Immature natural killer cell (primary cell): Measurements from ENCODE around the gene PGAP1. TPM values are rescaled to one million over a fixed set of nuclear protein-coding genes. Genes with fewer than 3 reads are reported as not detected.
A peak's percentile ranks its signal among the peaks of the same experiment; 100 is the strongest.

ENCODE experiments used
- DNase-seq, 3 donors: peaks; one replicate each; pipeline ENCODE4 v3.0.0; 2022; ENCODE audit warnings: mixed read lengths in 1 of 3
- H3K27ac Mint-ChIP-seq, 6 donors: one replicate each; pipeline ENCODE4 v1.8.0; 2020; ENCODE audit warnings: mixed read lengths in 6 of 6, mild to moderate bottlenecking in 5 of 6, inconsistent platforms in 4 of 6, moderate library complexity in 3 of 6
- H3K27me3 Mint-ChIP-seq, 3 donors: one replicate each; pipeline ENCODE4 v1.8.0; 2020 to 2021; ENCODE audit warnings: low read depth in 3 of 3, mild to moderate bottlenecking in 3 of 3, mixed read lengths in 3 of 3, moderate library complexity in 3 of 3, inconsistent platforms in 1 of 3
- H3K36me3 Mint-ChIP-seq, 3 donors: one replicate each; pipeline ENCODE4 v1.8.0; 2020; ENCODE audit warnings: mixed read lengths in 3 of 3, inconsistent platforms in 2 of 3, mild to moderate bottlenecking in 2 of 3
- H3K4me1 Mint-ChIP-seq, 2 donors: one replicate each; pipeline ENCODE4 v1.8.0; 2020; ENCODE audit warnings: inconsistent platforms in 2 of 2, mild to moderate bottlenecking in 2 of 2, mixed read lengths in 2 of 2, moderate library complexity in 1 of 2
- H3K4me3 Mint-ChIP-seq, 5 donors: one replicate each; pipeline ENCODE4 v1.8.0; 2020; ENCODE audit warnings: mild to moderate bottlenecking in 5 of 5, mixed read lengths in 5 of 5, inconsistent platforms in 3 of 5, moderate library complexity in 3 of 5
- H3K9me3 Mint-ChIP-seq, 6 donors: one replicate each; pipeline ENCODE4 v1.8.0; 2020; ENCODE audit warnings: mild to moderate bottlenecking in 6 of 6, mixed read lengths in 6 of 6, inconsistent platforms in 4 of 6, moderate library complexity in 3 of 6
- polyA plus RNA-seq, 3 donors: library from polyadenylated mRNA; unstranded; fragments of 300-500 nt; fragmentation: Illumina TruSeq; gene quantifications; one replicate each; pipeline ENCODE4 v1.2.3, GENCODE V29; 2021

PGAP1 gene
- polyA plus RNA-seq, 3 donors from 2014 or later, result 0.09 to 0.62 TPM; not detected in 1

DNA sequence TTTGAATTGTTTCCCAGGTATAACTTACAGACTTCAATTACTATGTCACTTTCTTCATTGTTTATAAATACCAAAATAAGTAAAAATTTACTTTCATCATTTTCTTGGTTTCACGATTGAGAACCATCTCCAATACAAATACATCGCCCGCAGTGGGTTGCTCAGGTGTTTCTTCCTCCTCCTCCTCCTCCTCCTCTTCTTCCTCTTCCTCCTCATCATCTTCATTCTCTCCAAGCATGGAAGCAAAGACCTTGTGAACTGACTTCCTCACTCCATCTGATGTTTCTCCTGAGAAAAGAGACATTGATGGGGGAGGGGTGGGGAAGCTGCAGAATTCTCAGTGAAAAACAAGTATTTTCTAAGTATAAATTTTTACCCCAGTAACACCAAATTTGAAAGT is 133.6 kb downstream of the PGAP1 start:
- Mint-ChIP-seq H3K4me3 (no peak overlapping the region), H3K27me3 (peaks cover 0 to 4% (median 0%) of the 10 kb centered on the region in 3 donors), H3K4me1 (peaks cover 10 to 27% of the 10 kb centered on the region in 2 donors), H3K27ac (no peak overlapping the region), H3K9me3 (no peaks in the 10 kb centered on the region), H3K36me3 (peaks cover 21 to 51% (median 32%) of the 10 kb centered on the region in 3 donors)
- DNase-seq, result no peak

DNA sequence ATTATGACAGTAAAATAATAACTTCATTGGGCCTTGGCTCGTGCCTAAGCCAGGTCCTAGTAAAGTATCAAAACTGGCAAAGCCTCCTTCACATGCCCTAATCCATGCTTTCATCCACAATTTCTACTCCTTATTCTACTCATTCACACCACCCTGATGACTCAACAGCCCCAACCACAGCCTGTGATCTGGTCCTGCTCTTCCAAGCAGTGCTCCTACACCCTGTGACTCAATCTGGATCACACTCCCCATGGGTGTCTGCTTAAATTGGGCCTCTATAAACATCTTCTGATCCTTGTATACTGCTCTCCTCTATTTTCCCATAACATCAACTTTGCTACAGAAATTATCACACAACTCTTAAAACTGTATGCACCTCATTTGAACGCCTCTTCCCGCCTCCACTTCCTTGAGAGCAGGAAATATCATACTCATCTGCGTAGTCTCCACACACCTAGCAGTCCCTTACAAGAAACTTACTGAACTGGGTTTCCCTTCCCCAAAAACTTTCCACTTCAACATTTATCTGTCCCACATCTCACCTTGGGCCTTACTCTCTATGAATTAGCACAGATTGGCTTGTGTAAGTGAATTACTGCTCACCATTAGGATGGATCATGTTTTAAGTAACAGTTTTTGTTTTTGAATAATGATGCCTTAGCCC is 142.9 kb downstream of the PGAP1 start:
- Mint-ChIP-seq H3K4me1 (peaks cover 0 to 1% of the 10 kb centered on the region in 2 donors), H3K4me3 (no peak overlapping the region), H3K9me3 (no peaks in the 10 kb centered on the region), H3K27me3 (peaks cover 0 to 2% (median 0%) of the 10 kb centered on the region in 3 donors), H3K36me3 (peaks cover 18 to 42% (median 27%) of the 10 kb centered on the region in 3 donors), H3K27ac (peak overlapping the region in 1 of 6 donors; percentile 49)
- DNase-seq, result no peak

Other genes with a start within 250 kb of the PGAP1 start
- 10 to 100 TPM in 2 of 3 donors, 1 to 10 TPM in 1; 9.7 to 14.3 (median 12.7) TPM for gene GTF3C3, start 127.0 kb downstream of the PGAP1 start, polyA plus RNA-seq
- under 1 TPM in 1 of 3 donors, not detected in 2; 0.16 TPM for gene C2orf66, start 117.4 kb downstream of the PGAP1 start, polyA plus RNA-seq